GM18511 (cell line): Measurements from ENCODE around the gene LPP.

Experiments used
- ATAC-seq: cut with Tn5 transposase; IDR thresholded peaks from one replicate; pipeline ENCODE4 v1.9.1; 2021; ENCODE audit warnings: mild to moderate bottlenecking, moderate library complexity; ENCODE audit not compliant: unreplicated experiment

Gene LPP

GRCh38 chr3:188154014-188154808 lies at the start of gene LPP:
Gene LPP (plus strand): TSS chr3:188154157. CDS start chr3:188406121, 251,964 bp downstream.
- ATAC-seq: peak; percentile 83

GRCh38 chr3:188106006-188106405 lies 48.0 kb upstream of the LPP start:
- no peak for ATAC-seq

- no peak for ATAC-seq
Observed at GRCh38 chr3:188106454-188106853, 47.5 kb upstream of the LPP start.

- no peak for ATAC-seq
Observed at GRCh38 chr3:188106887-188107830, 46.8 kb upstream of the LPP start.

GRCh38 chr3:188108703-188109412 lies 45.1 kb upstream of the LPP start:
- ATAC-seq: no peak

GRCh38 chr3:188111002-188111584 lies 42.9 kb upstream of the LPP start:
- ATAC-seq: no peak

GRCh38 chr3:188113756-188114155 lies 40.2 kb upstream of the LPP start:
- no peak for ATAC-seq

GRCh38 chr3:188119846-188120245 lies 34.1 kb upstream of the LPP start:
- no peak for ATAC-seq

- no peak for ATAC-seq
Observed at GRCh38 chr3:188122571-188123169, 31.3 kb upstream of the LPP start.

- ATAC-seq: peak; percentile 66
Observed at GRCh38 chr3:188123170-188123905, 30.6 kb upstream of the LPP start.

GRCh38 chr3:188124184-188124583 lies 29.8 kb upstream of the LPP start:
- ATAC-seq: no peak

GRCh38 chr3:188125076-188125475 lies 28.9 kb upstream of the LPP start:
- no peak for ATAC-seq

- ATAC-seq: no peak
Observed at GRCh38 chr3:188126276-188126675, 27.7 kb upstream of the LPP start.

GRCh38 chr3:188126934-188127333 lies 27.0 kb upstream of the LPP start:
- no peak for ATAC-seq

- no peak for ATAC-seq
Observed at GRCh38 chr3:188128905-188129304, 25.1 kb upstream of the LPP start.

- peak; percentile 65 for ATAC-seq
Observed at GRCh38 chr3:188131023-188131422, 22.9 kb upstream of the LPP start.

GRCh38 chr3:188133219-188133618 lies 20.7 kb upstream of the LPP start:
- ATAC-seq: peak; percentile 49

- ATAC-seq: no peak
Observed at GRCh38 chr3:188133646-188134045, 20.3 kb upstream of the LPP start.

GRCh38 chr3:188134079-188134478 lies 19.9 kb upstream of the LPP start:
- no peak for ATAC-seq

GRCh38 chr3:188134856-188135255 lies 19.1 kb upstream of the LPP start:
- no peak for ATAC-seq
